ENCODE results near the gene FRMD1. TPM values are rescaled to one million over a fixed set of nuclear protein-coding genes. Genes with fewer than 3 reads are reported as not detected.

The FRMD1 gene
- total RNA-seq, 1 donor from 2014 or later: not detected

GRCh38 chr6:168032005-168032760, 46.8 kb downstream of the FRMD1 start:
- H3K27ac Mint-ChIP-seq: no peak overlapping the region
- H3K36me3 Mint-ChIP-seq (ENCODE audit: low read depth): no peaks in the 10 kb centered on the region
- intact Hi-C loops (cut with micrococcal nuclease): no loop called here
- DNase-seq (ENCODE audit: low spot score): no peak
- no peaks in the 10 kb centered on the region for H3K9me3 Mint-ChIP-seq
- H3K4me1 Mint-ChIP-seq (ENCODE audit: low read depth): peaks cover 12% of the 10 kb centered on the region
- no peak overlapping the region for H3K4me3 Mint-ChIP-seq
- no peaks in the 10 kb centered on the region for H3K27me3 Mint-ChIP-seq (ENCODE audit: insufficient read depth)

DNA sequence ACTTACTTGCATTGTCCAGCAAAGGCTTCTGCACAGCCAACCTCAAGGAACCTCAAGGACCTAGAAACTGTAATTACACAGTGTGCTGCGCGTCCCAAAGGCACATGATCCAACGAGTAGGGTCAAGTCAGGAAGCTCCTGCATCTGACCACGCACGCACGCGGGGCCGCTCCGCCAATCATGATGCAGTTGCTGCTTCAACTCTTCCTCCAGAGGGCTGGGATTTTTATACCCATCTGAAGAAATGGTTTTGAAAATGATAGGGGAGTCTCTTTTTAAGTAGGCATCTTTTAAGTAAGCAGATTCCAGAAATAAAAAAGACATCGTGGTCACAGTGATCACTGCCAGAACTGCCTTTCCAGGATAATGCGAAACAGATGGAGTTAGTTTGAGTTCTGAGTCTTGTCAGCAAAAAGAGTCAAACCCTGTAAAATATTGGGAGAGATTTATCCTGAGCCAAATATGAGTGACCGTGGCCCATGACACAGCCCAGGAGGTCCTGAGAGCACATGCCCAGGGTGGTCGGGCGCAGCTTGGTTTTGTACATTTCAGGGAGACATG, 47.5 kb downstream of the FRMD1 start:
- H3K4me1 Mint-ChIP-seq (ENCODE audit: low read depth): peaks cover 10% of the 10 kb centered on the region
- H3K9me3 Mint-ChIP-seq: no peaks in the 10 kb centered on the region
- no peaks in the 10 kb centered on the region for H3K36me3 Mint-ChIP-seq (ENCODE audit: low read depth)
- intact Hi-C loops (cut with micrococcal nuclease): no loop called here
- H3K27ac Mint-ChIP-seq: no peak overlapping the region
- no peaks in the 10 kb centered on the region for H3K27me3 Mint-ChIP-seq (ENCODE audit: insufficient read depth)
- H3K4me3 Mint-ChIP-seq: no peak overlapping the region
- DNase-seq (ENCODE audit: low spot score): no peak

DNA sequence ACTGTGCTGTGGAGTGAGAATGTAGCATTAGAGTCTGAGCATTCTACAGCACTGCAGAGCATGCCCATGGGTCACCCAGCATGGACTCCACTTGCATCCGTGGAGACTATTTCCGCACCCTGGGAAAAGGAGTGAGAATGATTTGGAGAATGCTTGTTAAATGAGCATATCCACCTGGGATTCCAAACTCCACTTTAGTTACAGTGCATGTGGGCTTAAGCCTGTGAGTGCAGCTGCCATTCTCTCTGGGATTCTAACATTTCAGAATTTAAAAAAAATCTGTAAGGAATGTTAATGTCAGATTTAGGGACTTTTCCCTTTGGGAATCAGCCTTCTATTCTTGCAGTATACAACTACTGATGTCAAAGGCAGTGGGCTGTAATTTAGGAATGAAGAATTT, 48.1 kb downstream of the FRMD1 start:
- H3K36me3 Mint-ChIP-seq (ENCODE audit: low read depth): no peaks in the 10 kb centered on the region
- H3K4me1 Mint-ChIP-seq (ENCODE audit: low read depth): peaks cover 4% of the 10 kb centered on the region
- no peak overlapping the region for H3K27ac Mint-ChIP-seq
- H3K4me3 Mint-ChIP-seq: no peak overlapping the region
- no peaks in the 10 kb centered on the region for H3K27me3 Mint-ChIP-seq (ENCODE audit: insufficient read depth)
- DNase-seq (ENCODE audit: low spot score): no peak
- no peaks in the 10 kb centered on the region for H3K9me3 Mint-ChIP-seq
- intact Hi-C loops (cut with micrococcal nuclease): no loop called here

DNA sequence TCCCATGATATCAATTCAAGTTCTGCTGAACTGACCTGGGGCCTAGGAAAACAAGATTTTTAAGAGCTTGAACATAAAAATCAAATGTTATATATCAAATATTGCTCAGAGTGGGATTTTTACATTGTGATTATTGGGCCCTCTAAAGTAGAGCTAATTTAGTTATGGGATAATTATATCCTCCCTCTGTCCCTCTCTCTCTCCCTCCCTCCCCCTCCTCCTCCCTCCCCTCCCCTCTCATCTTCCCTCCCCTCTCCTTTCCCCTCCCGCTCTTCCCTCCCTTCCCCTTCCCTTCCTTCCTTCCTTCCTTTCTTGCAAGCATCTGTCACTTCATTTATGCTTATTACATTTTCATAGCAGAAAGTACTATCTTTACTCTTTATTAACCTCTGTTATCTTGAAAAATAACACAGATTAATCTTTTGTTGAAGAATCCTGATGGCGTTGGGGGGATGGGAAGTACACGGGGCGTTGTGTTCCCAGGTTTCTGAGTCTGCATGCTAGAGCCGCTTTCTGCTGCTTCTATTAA, 48.7 kb downstream of the FRMD1 start:
- no peak for DNase-seq (ENCODE audit: low spot score)
- Mint-ChIP-seq H3K27ac (no peak overlapping the region), H3K27me3 (ENCODE audit: insufficient read depth) (no peaks in the 10 kb centered on the region), H3K4me1 (ENCODE audit: low read depth) (no peaks in the 10 kb centered on the region), H3K9me3 (no peaks in the 10 kb centered on the region), H3K36me3 (ENCODE audit: low read depth) (no peaks in the 10 kb centered on the region), H3K4me3 (no peak overlapping the region)
- intact Hi-C loops (cut with micrococcal nuclease): no loop called here

DNA sequence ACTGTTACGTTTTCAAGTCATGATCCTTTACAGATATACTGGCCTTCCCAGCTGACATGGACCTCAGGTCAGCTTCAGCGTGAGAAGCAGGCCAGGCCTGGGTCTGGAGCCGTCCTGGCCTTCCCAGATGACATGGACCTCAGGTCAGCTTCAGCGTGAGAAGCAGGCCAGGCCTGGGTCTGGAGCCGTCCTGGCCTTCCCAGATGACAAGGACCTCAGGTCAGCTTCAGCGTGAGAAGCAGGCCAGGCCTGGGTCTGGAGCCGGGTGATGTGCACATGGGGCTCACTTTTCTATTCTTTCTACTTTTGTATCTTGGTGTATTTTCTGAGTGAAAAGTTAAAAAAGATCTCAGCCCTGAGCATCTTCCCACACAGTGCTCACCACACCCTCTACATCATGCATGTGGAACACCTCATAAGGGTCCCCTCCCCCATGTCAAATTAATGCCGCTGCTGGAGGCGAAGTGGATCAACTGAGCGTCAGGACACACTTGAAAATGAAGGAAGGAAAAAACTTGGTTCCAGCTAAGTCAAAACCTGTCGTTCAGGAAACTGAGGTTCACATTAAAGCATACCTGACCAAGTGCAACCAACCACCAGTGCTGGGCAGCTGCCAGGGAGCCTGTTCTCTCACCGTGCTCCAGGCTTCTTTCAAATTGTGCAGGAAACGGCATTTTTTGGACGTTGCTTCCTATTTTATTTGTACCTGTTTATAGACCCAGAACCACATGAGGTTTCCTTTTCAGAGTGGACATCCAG, 49.4 kb downstream of the FRMD1 start:
- no peaks in the 10 kb centered on the region for H3K27me3 Mint-ChIP-seq (ENCODE audit: insufficient read depth)
- no peak for DNase-seq (ENCODE audit: low spot score)
- H3K4me1 Mint-ChIP-seq (ENCODE audit: low read depth): no peaks in the 10 kb centered on the region
- intact Hi-C loops (cut with micrococcal nuclease): no loop called here
- H3K27ac Mint-ChIP-seq: no peak overlapping the region
- no peaks in the 10 kb centered on the region for H3K9me3 Mint-ChIP-seq
- H3K36me3 Mint-ChIP-seq (ENCODE audit: low read depth): no peaks in the 10 kb centered on the region
- H3K4me3 Mint-ChIP-seq: no peak overlapping the region

DNA sequence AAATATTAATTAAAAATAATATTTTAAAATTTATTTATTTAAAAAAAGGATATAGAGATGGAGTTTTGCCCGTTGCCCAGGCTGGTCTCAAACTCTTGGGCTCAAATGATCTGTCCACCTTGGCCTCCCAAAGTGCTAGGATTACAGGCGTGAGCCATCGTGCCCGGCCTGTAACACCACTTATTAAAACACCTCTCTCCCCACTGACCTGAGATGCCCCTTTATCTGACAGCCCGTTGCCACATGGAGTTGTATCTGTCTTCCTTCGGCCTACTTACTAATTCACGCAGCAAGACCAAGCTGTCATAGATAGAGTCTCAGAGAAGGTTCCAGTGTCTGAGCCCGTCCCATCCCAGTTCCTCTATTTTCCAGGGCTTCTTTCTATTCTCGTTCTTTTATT, 50.8 kb downstream of the FRMD1 start:
- no peaks in the 10 kb centered on the region for H3K36me3 Mint-ChIP-seq (ENCODE audit: low read depth)
- no peaks in the 10 kb centered on the region for H3K9me3 Mint-ChIP-seq
- no peak overlapping the region for H3K27ac Mint-ChIP-seq
- intact Hi-C loops (cut with micrococcal nuclease): no loop called here
- H3K4me3 Mint-ChIP-seq: no peak overlapping the region
- DNase-seq (ENCODE audit: low spot score): no peak
- H3K27me3 Mint-ChIP-seq (ENCODE audit: insufficient read depth): no peaks in the 10 kb centered on the region
- H3K4me1 Mint-ChIP-seq (ENCODE audit: low read depth): no peaks in the 10 kb centered on the region

DNA sequence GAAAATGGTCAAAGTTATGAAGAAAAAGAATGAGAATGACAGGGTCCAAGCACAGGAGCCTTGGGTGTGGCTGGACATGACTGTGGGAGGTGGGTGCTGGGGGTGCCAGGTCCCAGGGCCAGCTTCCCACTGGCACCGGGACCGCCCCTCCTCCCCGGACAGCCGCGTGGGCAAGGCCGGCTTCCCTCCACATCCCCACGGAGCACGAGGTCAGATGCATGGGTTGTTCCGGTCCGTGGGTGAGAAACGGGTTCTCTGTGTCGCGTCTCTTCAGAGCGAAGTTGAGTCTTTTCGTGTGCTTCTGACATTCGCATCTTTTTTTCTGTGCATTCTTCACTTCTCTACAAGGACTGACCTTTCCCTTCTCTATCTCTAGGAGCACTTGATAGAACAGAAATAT, 51.5 kb downstream of the FRMD1 start:
- H3K4me1 Mint-ChIP-seq (ENCODE audit: low read depth): no peaks in the 10 kb centered on the region
- no peak for DNase-seq (ENCODE audit: low spot score)
- H3K9me3 Mint-ChIP-seq: no peaks in the 10 kb centered on the region
- intact Hi-C loops (cut with micrococcal nuclease): no loop called here
- no peaks in the 10 kb centered on the region for H3K36me3 Mint-ChIP-seq (ENCODE audit: low read depth)
- no peak overlapping the region for H3K27ac Mint-ChIP-seq
- H3K4me3 Mint-ChIP-seq: no peak overlapping the region
- H3K27me3 Mint-ChIP-seq (ENCODE audit: insufficient read depth): no peaks in the 10 kb centered on the region

GRCh38 chr6:168026925-168027324, 52.1 kb downstream of the FRMD1 start:
- H3K4me3 Mint-ChIP-seq: no peak overlapping the region
- no peaks in the 10 kb centered on the region for H3K36me3 Mint-ChIP-seq (ENCODE audit: low read depth)
- intact Hi-C loops (cut with micrococcal nuclease): no loop called here
- DNase-seq (ENCODE audit: low spot score): no peak
- no peaks in the 10 kb centered on the region for H3K27me3 Mint-ChIP-seq (ENCODE audit: insufficient read depth)
- H3K4me1 Mint-ChIP-seq (ENCODE audit: low read depth): no peaks in the 10 kb centered on the region
- no peak overlapping the region for H3K27ac Mint-ChIP-seq
- H3K9me3 Mint-ChIP-seq: no peaks in the 10 kb centered on the region

GRCh38 chr6:168025831-168026710, 52.9 kb downstream of the FRMD1 start:
- Mint-ChIP-seq H3K36me3 (ENCODE audit: low read depth) (no peaks in the 10 kb centered on the region), H3K27ac (no peak overlapping the region), H3K4me3 (no peak overlapping the region), H3K27me3 (ENCODE audit: insufficient read depth) (no peaks in the 10 kb centered on the region), H3K4me1 (ENCODE audit: low read depth) (no peaks in the 10 kb centered on the region), H3K9me3 (no peaks in the 10 kb centered on the region)
- no peak for DNase-seq (ENCODE audit: low spot score)
- intact Hi-C loops (cut with micrococcal nuclease): no loop called here

- no peaks in the 10 kb centered on the region for H3K9me3 Mint-ChIP-seq
- H3K4me3 Mint-ChIP-seq: no peak overlapping the region
- no peaks in the 10 kb centered on the region for H3K27me3 Mint-ChIP-seq (ENCODE audit: insufficient read depth)
- no peak overlapping the region for H3K27ac Mint-ChIP-seq
- no peak for DNase-seq (ENCODE audit: low spot score)
- no peaks in the 10 kb centered on the region for H3K4me1 Mint-ChIP-seq (ENCODE audit: low read depth)
- no peaks in the 10 kb centered on the region for H3K36me3 Mint-ChIP-seq (ENCODE audit: low read depth)
- intact Hi-C loops (cut with micrococcal nuclease): no loop called here
Measured at GRCh38 chr6:168024951-168025510, 54.0 kb downstream of the FRMD1 start.

DNA sequence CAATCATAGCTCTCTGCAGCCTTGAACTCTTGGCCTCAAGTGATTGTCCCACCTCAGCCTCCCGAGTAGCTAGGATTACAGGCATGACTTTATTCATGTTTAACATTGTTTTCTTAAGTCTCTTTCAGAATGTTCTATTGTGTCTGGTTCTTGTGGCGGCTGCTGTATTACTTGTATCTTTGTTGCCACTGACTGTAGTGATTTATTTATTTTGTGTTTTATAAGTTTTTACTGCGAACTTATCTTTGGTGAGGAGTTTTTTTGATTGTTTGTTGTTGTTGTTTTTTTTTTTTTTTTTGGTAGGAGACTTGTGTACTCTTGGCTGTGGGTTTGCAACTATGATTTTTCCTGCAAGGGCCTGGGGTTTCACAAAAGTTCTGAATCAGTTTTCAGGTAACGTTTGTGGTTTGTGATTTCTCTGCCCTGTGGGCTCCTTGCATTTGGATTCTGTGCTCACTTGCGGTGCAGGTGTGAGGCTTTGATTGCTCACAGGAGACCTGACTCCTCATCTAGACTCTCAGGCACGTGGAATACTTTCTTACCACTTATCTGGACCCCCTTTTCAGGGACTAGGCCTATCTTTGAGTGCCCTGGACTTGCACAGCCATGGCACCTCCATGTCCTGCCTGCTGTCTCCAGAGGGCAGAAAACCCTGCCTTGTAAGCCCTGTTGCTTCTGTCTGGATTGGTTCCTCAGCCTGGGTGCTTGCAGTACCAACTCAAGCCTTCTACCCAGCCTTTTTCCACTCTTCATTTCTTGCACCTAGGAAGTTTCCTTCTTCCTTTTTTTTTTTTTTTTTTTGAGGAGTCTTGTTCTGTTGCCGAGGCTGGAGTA, 56.3 kb downstream of the FRMD1 start:
- H3K27me3 Mint-ChIP-seq (ENCODE audit: insufficient read depth): no peaks in the 10 kb centered on the region
- intact Hi-C loops (cut with micrococcal nuclease): no loop called here
- no peak overlapping the region for H3K4me3 Mint-ChIP-seq
- H3K36me3 Mint-ChIP-seq (ENCODE audit: low read depth): no peaks in the 10 kb centered on the region
- DNase-seq (ENCODE audit: low spot score): no peak
- H3K9me3 Mint-ChIP-seq: no peaks in the 10 kb centered on the region
- no peaks in the 10 kb centered on the region for H3K4me1 Mint-ChIP-seq (ENCODE audit: low read depth)
- H3K27ac Mint-ChIP-seq: no peak overlapping the region

GRCh38 chr6:168021581-168021980, 57.4 kb downstream of the FRMD1 start:
- H3K27me3 Mint-ChIP-seq (ENCODE audit: insufficient read depth): no peaks in the 10 kb centered on the region
- H3K4me1 Mint-ChIP-seq (ENCODE audit: low read depth): no peaks in the 10 kb centered on the region
- intact Hi-C loops (cut with micrococcal nuclease): no loop called here

More at GRCh38 chr6:168021581-168021980, 57.4 kb downstream of the FRMD1 start:
- H3K4me3 Mint-ChIP-seq: no peak overlapping the region
- H3K9me3 Mint-ChIP-seq: no peaks in the 10 kb centered on the region
- no peaks in the 10 kb centered on the region for H3K36me3 Mint-ChIP-seq (ENCODE audit: low read depth)
- no peak overlapping the region for H3K27ac Mint-ChIP-seq
- no peak for DNase-seq (ENCODE audit: low spot score)

Measured in activated T-helper 1 cell treated with anti-CD3 and anti-CD28 coated beads, Interleukin-12 subunit alpha, Interleukin-12 subunit beta, Interleukin-2, Interleukin-4 antibody, amounts not matched to agents 30 ng/mL and 10 ng/mL and 1 ng/mL, durations not matched to agents 14 hours and 24 hours and 36 hours (primary cell).